CD1c-positive myeloid dendritic cell (primary cell): ENCODE results near the gene PRICKLE1.

Source experiments
- DNase-seq: peaks from one replicate; pipeline ENCODE4 v3.0.0-alpha.2; 2016; ENCODE audit errors: extremely low spot score

The PRICKLE1 gene

GRCh38 chr12:42448841-42449240 lies 140.7 kb downstream of the PRICKLE1 start:
- DNase-seq: no peak

GRCh38 chr12:42447371-42447786 lies 142.2 kb downstream of the PRICKLE1 start:
- no peak for DNase-seq

GRCh38 chr12:42446761-42447160 lies 142.8 kb downstream of the PRICKLE1 start:
- no peak for DNase-seq

DNA sequence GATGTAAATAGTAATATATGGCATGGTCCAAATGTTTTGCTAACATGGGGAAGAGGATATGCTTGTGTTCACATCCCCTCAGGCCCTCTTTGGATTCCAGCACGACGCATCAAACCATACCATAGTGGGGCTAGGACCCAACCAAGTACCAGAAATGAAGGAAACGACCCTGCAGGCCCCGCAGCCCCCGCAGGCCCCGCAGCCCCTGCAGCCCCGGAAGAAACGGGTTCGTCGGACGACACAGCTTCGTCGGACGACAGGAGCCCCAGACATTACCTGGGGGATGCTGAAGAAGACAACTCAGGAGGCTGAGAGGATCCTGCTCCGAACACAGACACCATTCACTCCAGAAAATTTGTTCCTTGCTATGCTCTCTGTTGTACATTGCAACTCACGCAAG lies 143.7 kb downstream of the PRICKLE1 start:
- DNase-seq: no peak

DNA sequence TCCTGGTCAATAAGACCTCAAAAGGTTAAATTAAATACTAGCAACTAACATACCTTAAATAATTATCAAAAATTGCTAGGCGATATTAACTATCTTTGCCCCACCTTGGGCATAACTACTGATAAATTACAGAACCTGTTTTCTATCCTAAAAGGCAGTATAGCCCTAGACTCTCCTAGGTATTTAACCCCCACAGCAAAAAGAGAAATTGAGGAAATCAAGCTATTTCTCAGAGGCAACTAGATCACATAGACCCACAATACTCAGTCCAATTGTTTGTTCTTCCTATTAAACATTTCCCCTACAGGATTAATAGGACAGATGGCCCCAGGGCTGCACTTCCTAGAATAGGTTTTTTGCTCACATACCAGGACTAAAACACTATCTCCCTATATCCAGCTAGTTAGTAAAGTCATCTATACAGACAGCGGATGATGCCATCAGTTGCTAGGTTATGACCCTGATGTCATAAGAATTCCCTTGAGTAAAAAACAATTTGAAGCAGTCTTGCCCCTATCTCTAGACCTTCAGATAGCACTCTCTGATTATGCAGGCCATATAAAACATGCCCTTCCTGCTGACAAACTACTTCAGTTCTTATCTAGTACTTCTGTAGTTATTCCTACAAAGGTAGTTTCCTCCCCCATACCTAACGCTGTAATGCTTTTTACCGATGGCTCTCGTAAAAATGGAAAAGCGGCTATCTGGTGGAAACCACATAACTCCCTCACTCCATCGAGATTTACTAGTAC lies 145.2 kb downstream of the PRICKLE1 start:
- no peak for DNase-seq

GRCh38 chr12:42442888-42443287 lies 146.7 kb downstream of the PRICKLE1 start:
- no peak for DNase-seq

GRCh38 chr12:42442311-42442759 lies 147.2 kb downstream of the PRICKLE1 start:
- DNase-seq: no peak

DNA sequence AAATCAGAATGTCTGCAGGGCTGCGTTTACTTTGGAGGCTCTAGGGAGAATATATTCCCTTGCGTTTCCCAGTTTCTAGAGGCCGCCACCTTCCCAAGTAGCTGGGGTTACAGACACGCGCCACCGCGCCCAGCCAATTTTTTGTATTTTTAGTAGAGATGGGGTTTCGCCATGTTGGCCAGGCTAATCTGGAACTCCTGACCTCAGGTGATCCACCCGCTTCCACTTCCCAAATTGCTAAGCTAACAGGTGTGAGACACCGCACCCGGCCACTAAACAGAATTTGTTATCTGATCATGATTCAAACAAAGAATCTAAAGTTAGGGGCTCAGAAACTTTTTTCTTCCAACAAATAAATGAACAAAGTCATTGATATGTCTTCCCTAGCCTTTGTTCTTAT lies 148.9 kb downstream of the PRICKLE1 start:
- no peak for DNase-seq

GRCh38 chr12:42432517-42433140 lies 156.9 kb downstream of the PRICKLE1 start:
- no peak for DNase-seq

DNA sequence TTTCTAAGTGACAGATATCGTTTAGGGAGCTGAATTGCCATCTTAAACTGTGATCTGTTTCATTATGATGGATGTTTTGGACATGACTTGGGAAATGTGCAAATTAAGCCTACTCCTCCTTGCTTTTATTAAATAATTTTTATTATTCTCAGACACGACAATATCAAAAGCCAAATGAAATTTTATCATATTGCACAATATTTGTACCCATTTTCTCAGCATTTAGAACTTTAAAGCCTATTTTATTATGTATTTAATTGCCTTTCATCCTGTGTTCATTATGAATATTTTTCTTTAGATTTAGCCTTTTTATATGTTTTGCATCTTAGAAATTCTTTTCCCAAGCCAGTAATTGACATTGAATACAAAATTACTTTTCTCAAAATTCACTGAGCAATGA lies 160.7 kb downstream of the PRICKLE1 start:
- DNase-seq: no peak

DNA sequence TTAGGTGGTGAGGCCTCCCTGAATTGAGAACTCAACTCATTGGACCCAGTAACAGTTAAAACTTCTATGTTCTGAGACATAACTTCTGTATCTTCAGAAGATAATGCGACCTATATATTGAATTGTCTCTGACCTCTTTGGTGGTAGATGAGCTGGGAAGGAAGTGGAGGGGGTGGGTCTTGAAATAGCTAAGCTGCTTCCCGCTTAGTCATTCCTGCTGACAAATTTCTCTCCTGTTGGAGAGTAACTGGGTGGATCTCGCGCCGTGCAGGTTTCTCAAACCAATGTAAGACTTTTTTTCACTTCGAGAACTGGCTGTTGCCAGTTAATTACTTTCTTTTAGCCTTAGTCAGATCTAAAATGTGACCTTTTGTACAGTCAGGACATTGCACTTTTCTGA lies 162.8 kb downstream of the PRICKLE1 start:
- peak; percentile 82 for DNase-seq

DNA sequence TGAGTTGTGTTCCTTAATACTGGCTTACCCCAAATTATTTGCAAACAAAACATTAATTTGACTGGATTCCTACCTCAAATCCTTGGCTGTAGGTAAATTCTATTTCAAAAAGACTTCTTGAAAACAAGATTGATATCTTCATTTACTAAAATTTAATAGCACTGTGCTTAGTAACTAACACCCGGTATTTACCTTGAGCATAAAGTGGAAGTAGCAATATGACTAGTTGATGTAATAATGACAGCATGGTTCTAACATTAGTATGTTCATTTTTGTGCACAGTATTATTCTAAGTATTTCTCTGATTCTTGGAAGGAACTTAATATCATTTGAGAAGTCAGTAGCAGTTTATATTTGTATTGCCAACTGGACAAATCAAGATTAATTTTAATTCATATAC lies 166.8 kb downstream of the PRICKLE1 start:
- DNase-seq: peak; percentile 36

DNA sequence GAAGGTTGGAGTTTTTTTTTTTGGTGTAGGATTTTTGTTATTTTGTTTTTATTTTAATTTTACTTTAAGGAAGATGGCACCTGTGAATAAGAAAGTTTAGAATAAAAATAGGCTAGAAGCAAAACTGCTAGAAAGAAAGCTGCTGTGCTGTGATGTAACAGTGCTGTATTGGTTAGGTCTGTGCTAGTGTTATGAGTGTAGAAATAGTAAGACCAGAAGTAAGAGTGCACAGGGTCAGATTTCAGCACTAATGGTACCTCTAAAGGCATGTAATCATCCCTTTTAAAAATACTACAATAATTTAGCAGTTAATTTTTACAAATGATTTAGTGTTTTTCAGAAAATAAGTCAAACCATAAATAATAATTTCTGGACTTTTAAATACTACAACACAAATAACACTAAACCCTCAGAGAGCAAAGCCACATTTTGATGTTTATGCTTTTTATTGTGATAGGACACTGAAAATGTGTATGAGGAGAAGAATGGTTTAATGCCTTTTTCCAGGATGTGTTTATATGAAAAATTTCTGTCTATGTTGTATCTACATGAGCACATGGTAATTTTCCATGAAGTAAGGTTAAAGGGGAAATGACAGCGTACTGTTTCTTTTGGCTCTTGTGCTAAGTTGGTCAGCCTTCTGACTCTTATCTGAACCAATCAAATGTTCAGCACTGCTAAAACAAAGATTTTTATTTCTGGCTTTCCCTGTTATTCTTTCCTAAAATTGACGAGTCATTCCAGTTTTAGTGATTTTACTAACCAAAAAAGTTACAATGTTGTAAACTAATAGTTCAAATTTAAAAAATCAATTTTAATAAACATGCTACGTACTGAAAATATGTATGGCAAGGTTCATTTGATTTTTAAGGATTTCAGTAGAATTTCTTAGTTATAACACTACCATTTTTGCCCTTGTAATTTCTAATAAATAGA lies 167.4 kb downstream of the PRICKLE1 start:
- DNase-seq: peak; percentile 42

- DNase-seq: no peak
Observed at GRCh38 chr12:42420395-42420794, 169.2 kb downstream of the PRICKLE1 start.

GRCh38 chr12:42410340-42410739 lies 179.2 kb downstream of the PRICKLE1 start:
- no peak for DNase-seq

DNA sequence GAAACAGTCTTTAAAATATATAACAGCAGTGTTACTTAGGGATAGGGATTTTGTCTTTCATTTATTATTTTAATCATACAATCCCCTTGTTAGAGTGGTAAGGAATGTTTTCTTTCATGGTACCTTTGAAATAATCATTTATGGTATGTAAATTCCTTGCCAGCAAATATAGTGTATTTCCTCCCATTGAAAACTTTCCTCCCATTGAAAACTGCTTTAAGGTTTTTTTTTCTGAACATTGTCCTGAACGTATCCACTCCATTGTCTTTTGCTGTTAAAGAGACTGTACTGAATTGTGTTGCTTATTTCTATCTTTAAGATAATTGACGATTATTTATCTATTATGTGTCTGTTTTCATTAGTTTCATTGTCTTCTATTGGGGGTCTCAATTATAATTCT lies 180.1 kb downstream of the PRICKLE1 start:
- DNase-seq: no peak

DNA sequence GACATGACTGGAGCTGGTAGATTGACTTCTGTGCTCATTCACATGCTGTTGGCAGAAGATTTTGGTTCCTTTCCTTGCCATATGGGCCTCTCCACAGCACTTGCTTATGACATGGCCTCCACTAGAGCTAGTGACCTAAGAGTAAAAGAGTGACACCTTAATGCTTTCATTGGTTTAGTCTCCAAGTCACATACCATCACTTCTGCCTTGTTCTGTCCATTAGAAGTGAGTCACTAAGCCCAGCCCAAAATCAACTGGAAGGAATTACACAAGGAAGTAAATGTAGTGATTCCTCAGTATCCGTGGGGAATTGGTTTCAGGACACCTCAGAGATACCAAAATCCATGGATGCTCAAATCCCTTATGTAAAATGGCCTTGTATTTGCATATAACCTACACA lies 182.2 kb downstream of the PRICKLE1 start:
- DNase-seq: no peak
